Sigmoid colon (tissue), 7 donors: ENCODE results near the gene SEMA7A. TPM values are rescaled to one million over a fixed set of nuclear protein-coding genes. Genes with fewer than 3 reads are reported as not detected.
A peak's percentile ranks its signal among the peaks of the same experiment; 100 is the strongest.

Experiments
- DNase-seq: peaks from one replicate; pipeline ENCODE4 v3.0.0-alpha.2; 2019
- H3K27ac ChIP-seq, 4 donors: fragments of 200-600 bp; sonication (generic); one replicate each; pipeline ENCODE4 v1.5.1; 2016 to 2019; ENCODE audit warnings: mild to moderate bottlenecking in 1 of 4
- H3K27me3 ChIP-seq, 3 donors: fragments of 200-600 bp; sonication (generic); one replicate each; pipeline ENCODE4 v1.5.1; 2019; ENCODE audit warnings: mild to moderate bottlenecking in 1 of 3
- H3K36me3 ChIP-seq, 4 donors: fragments of 200-600 bp; sonication (generic); one replicate each; pipeline ENCODE4 v1.5.1; 2016 to 2019
- H3K4me1 ChIP-seq, 4 donors: fragments of 200-600 bp; sonication (generic); one replicate each; pipeline ENCODE4 v1.5.1; 2017 to 2019
- H3K4me3 ChIP-seq, 4 donors: fragments of 200-600 bp; sonication (generic); one replicate each; pipeline ENCODE4 v1.5.1; 2017 to 2019; ENCODE audit warnings: mild to moderate bottlenecking in 2 of 4, moderate library complexity in 1 of 4
- H3K9me3 ChIP-seq, 4 donors: fragments of 200-600 bp in 3 of 4; sonication (generic) in 3 of 4; one replicate each; pipeline versions ENCODE4 v1.5.1 to v1.6.1; 2013 to 2019
- EP300 ChIP-seq, 4 donors: sonication (generic); formaldehyde crosslinking; IDR thresholded peaks; one replicate each; pipeline ENCODE4 v1.6.1; 2017; ENCODE audit warnings: antibody characterized with exemption in 4 of 4
- POLR2A ChIP-seq, 2 donors: fragments of 450-650 bp; IDR thresholded peaks; one replicate each; pipeline ENCODE4 v1.6.1; 2016; ENCODE audit warnings: antibody characterized with exemption in 2 of 2, mild to moderate bottlenecking in 2 of 2, moderate library complexity in 2 of 2
- POLR2AphosphoS5 ChIP-seq, 4 donors: sonication (generic); formaldehyde crosslinking; IDR thresholded peaks; one replicate each; pipeline ENCODE4 v1.6.1; 2017; ENCODE audit warnings: antibody characterized with exemption in 4 of 4
- WGBS, 2 donors: extraction: QIAGEN DNeasy Blood & Tissue Kit; methylation state at CpG; one replicate each; pipeline ENCODE4 v1.1.7; 2013; 5-methylcytosine and 5-hydroxymethylcytosine counted together
- intact Hi-C: fragments of 100-400 bp; cut with DNase I; formaldehyde crosslinking; loops from one replicate; pipeline ENCODE4 v1.15.1; 2023
- polyA plus RNA-seq, 3 donors: library from polyadenylated mRNA; stranded (reverse); fragments of 200-250 nt; gene quantifications; one replicate each; pipeline ENCODE4 v1.2.3, GENCODE V29; 2013
- total RNA-seq, 4 donors: library from RNA; depleted of rRNA; stranded (reverse); fragments of >200 nt; gene quantifications; one replicate each; pipeline ENCODE4 v1.1.0, GENCODE V29; 2016
- TF ChIP-seq, protein P1 (sequence below), 4 experiments: fragments of 450-650 bp in 3 of 4; fragments of 200-600 bp in 1 of 4; IDR thresholded peaks; one replicate each; pipeline ENCODE4 v1.5.1; 2016 to 2019; ENCODE audit warnings: antibody characterized with exemption in 4 of 4, mild to moderate bottlenecking in 3 of 4, moderate library complexity in 2 of 4
- donor health status: healthy with polysubstance abuse.
- donor health status: Bipolar disorder and iron deficiency.
- donor health status: healthy.

The SEMA7A gene
- total and polyA plus RNA-seq, 7 donors, result 0.28 to 9.8 (median 1.2) TPM; not detected in 1

DNA sequence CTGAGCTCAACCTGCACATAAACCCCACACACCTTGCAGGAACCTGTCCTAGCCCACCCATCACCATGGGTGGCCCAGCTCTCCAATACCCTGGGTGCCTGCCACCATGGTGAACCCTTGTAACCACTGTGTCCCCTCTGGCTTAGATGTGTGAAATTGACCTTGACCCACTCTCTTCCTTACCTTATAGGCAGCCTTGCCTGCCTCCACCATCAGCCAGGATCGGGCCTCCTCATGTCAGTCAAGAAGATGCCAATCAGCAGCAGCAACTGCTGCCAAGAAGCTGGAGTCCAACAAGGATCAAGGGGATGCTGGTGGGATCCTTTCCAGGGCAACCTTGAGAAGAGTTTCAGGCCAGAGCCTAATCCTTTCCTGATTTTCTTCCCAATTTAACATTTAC lies 57.5 kb downstream of the SEMA7A start:
- Histone ChIP-seq H3K4me3 (no peak overlapping the region), H3K27me3 (no peaks in the 10 kb centered on the region), H3K36me3 (no peaks in the 10 kb centered on the region), H3K9me3 (no peaks in the 10 kb centered on the region), H3K4me1 (peaks cover 0 to 19% (median 12%) of the 10 kb centered on the region in 4 donors), H3K27ac (no peak overlapping the region)
- TF ChIP-seq EP300 (IDR thresholded peaks at IDR 0.05) (no peak), POLR2A (IDR thresholded peaks at IDR 0.05) (no peak), POLR2AphosphoS5 (IDR thresholded peaks at IDR 0.05) (no peak)
- TF ChIP-seq, protein P1, sequence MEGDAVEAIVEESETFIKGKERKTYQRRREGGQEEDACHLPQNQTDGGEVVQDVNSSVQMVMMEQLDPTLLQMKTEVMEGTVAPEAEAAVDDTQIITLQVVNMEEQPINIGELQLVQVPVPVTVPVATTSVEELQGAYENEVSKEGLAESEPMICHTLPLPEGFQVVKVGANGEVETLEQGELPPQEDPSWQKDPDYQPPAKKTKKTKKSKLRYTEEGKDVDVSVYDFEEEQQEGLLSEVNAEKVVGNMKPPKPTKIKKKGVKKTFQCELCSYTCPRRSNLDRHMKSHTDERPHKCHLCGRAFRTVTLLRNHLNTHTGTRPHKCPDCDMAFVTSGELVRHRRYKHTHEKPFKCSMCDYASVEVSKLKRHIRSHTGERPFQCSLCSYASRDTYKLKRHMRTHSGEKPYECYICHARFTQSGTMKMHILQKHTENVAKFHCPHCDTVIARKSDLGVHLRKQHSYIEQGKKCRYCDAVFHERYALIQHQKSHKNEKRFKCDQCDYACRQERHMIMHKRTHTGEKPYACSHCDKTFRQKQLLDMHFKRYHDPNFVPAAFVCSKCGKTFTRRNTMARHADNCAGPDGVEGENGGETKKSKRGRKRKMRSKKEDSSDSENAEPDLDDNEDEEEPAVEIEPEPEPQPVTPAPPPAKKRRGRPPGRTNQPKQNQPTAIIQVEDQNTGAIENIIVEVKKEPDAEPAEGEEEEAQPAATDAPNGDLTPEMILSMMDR (IDR thresholded peaks at IDR 0.05), result no peak
- intact Hi-C loops, result loop anchor here (10.0 kb wide), 1 partner anchor 579 kb away; the partner anchor contains the start of gene RPP25
- DNase-seq, result peak; percentile 54
- 76 to 88% methylated on average over 1 of the region's 1 CpG for WGBS, 2 donors

DNA sequence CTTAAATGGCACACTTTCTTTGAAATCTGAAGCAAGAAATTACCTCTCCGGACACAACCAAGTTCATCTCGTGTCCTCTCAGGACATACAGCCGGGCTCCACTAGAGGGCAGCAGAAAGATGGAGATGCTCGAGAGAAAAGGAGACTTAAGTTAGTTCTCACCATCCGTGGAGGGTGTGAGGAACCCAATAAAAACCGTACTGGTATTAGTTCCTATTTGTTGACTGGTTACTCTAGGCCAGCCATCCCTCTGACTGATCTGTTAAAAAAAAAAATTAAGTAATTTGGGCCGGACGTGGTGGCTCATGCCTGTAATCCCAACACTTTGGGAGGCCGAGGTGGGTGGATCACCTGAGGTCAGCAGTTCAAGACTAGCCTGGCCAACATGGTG lies 58.5 kb downstream of the SEMA7A start:
- no peak for TF ChIP-seq POLR2AphosphoS5 (IDR thresholded peaks at IDR 0.05)
- TF ChIP-seq, protein P1 (IDR thresholded peaks at IDR 0.05), result peak; percentile 33 to 85 (median 72)
- no peaks in the 10 kb centered on the region for H3K9me3 ChIP-seq
- no peaks in the 10 kb centered on the region for H3K36me3 ChIP-seq
- H3K4me1 ChIP-seq, result peaks cover 0 to 19% (median 12%) of the 10 kb centered on the region in 4 donors
- H3K27ac ChIP-seq, result no peak overlapping the region
- 14 to 16% methylated on average over 9 of the region's 9 CpGs for WGBS, 2 donors
- no peak overlapping the region for H3K4me3 ChIP-seq
- intact Hi-C loops, result loop anchor here (10.0 kb wide), 1 partner anchor 580 kb away; the partner anchor contains the start of gene RPP25
- H3K27me3 ChIP-seq, result no peaks in the 10 kb centered on the region
- peak; percentile 85 for DNase-seq

DNA sequence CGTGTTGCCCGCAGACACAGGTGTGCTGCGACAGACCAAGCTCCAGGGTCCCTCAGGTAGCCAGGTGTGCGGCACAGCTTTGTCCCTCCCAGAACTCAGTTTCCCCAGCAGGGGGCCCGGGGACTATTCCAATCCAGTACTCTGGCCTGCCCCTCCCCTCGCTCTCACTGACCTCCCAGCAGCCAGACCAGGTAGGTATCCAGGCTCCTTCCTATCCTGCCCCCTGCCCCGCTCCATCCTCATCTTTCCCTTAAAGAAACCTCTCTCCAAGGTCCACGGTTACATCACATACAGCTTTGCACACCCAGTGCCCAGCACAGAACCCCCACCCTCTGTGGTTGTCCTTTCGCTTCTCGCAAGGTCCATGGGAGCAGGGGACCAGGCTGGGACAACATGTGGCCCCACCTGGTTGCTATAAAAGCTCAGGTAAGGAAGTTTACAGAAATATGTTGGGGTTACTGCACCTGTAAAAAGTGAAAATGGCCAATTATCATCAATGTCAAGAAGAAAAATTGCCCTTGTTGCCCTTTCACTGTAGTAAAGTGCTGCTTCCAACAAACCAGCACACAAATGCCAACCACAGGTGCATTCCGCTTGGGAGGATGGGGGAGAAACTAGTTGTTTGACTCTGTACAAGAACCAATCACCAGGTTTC lies 59.0 kb downstream of the SEMA7A start:
- Histone ChIP-seq H3K9me3 (no peaks in the 10 kb centered on the region), H3K36me3 (no peaks in the 10 kb centered on the region), H3K4me1 (peaks cover 0 to 19% (median 12%) of the 10 kb centered on the region in 4 donors), H3K4me3 (peak overlapping the region; percentile 40 to 67 (median 54)), H3K27me3 (no peaks in the 10 kb centered on the region), H3K27ac (no peak overlapping the region)
- 24% methylated on average over 11 of the region's 11 CpGs for WGBS, 2 donors
- TF ChIP-seq POLR2A (IDR thresholded peaks at IDR 0.05), result no peak
- TF ChIP-seq, protein P1 (IDR thresholded peaks at IDR 0.05), result no peak
- no peak for TF ChIP-seq EP300 (IDR thresholded peaks at IDR 0.05)
- TF ChIP-seq POLR2AphosphoS5 (IDR thresholded peaks at IDR 0.05), result no peak
- intact Hi-C loops, result loop anchor here (1.0 to 10.0 kb wide), 5 partner anchors 64 to 580 kb away; partner anchors contain the start of gene RPP25
- no peak for DNase-seq

DNA sequence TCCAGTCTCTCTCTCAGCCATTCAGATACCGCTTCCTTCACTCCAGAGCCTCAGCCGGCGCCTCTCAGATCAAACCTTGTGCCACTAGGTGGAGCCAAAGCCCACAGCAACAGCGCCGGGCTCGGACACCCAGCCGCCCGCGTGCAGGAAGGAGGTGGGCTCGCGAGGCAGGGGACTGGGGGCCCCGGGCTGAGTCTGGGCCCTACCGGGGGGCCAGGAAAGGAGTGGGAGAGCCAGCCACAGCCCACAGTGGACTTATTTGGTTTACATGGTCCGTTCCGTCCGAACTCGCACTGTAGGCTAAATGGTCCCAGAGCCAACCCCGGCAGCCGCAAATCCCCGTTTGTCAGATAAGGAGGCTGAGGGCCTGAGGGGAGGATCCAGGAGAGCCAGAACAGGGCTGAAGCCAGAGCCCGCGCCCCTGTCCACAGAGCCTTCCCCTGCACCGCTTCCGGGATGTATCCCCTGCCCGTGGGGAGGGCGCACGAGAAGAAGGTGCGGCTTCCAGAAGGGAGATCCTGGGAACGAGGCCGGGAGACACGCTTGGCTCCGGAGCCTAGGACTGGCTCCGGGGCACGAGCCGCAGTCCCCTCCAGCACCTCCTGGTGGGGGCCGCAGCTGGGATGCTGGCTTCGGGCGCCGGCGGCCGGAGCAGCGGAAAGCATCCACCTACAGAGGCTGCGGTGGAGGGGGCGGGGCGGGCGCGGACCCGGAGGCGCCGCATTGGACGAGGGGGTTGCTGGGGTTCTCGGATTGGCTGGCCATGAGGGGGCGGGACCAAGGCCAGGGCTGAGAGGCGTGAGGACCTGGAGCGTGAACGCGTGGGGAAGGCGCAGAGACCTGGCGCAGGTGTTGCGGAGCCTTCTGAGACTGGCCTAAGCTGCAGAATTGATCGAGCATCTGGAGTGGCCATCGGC lies 59.8 kb downstream of the SEMA7A start:
- no peaks in the 10 kb centered on the region for H3K27me3 ChIP-seq
- TF ChIP-seq EP300 (IDR thresholded peaks at IDR 0.05) (no peak), POLR2A (IDR thresholded peaks at IDR 0.05) (no peak), POLR2AphosphoS5 (IDR thresholded peaks at IDR 0.05) (no peak)
- TF ChIP-seq, protein P1 (IDR thresholded peaks at IDR 0.05), result peak; percentile 59 to 88 (median 72)
- peaks cover 0 to 19% (median 12%) of the 10 kb centered on the region in 4 donors for H3K4me1 ChIP-seq
- intact Hi-C loops, result loop anchor here (1.0 to 10.0 kb wide), 5 partner anchors 64 to 581 kb away; partner anchors contain the start of gene RPP25
- peak; percentile 95 for DNase-seq
- 0 to 1% methylated on average over 62 of the region's 62 CpGs for WGBS, 2 donors
- no peaks in the 10 kb centered on the region for H3K36me3 ChIP-seq
- no peaks in the 10 kb centered on the region for H3K9me3 ChIP-seq
- peak overlapping the region in 1 of 4 donors; percentile 61 for H3K27ac ChIP-seq
- H3K4me3 ChIP-seq, result peak overlapping the region; percentile 40 to 67 (median 54)
